ENCODE measurements around the gene PAN3. TPM values are rescaled to one million over a fixed set of nuclear protein-coding genes. Genes with fewer than 3 reads are reported as not detected.
"Not testable (repeated sequence)": the region's sequence is repeated elsewhere in the genome, so short reads cannot be mapped to it uniquely, and the experiment has no call there.

Gene PAN3
- total RNA-seq, 1 experiment from 2014 or later: 14.1 TPM

GRCh38 chr13:28131646-28132045, 6.7 kb upstream of the PAN3 start:
- no peak for DNase-seq (ENCODE audit: low read depth)

GRCh38 chr13:28136916-28137315, 1.4 kb upstream of the PAN3 start:
- DNase-seq (ENCODE audit: low read depth): no peak

GRCh38 chr13:28137596-28137995, 749 bp upstream of the PAN3 start:
- DNase-seq (ENCODE audit: low read depth): no peak

- peak; percentile 80 for DNase-seq (ENCODE audit: low read depth)
Measured at GRCh38 chr13:28138756-28139470, 568 bp downstream of the PAN3 start.

- DNase-seq (ENCODE audit: low read depth): peak; percentile 4
Measured at GRCh38 chr13:28140433-28141125, 2.2 kb downstream of the PAN3 start.

- not testable (repeated sequence) for DNase-seq (ENCODE audit: low read depth)
Measured at GRCh38 chr13:28141542-28141941, 3.2 kb downstream of the PAN3 start.

- DNase-seq (ENCODE audit: low read depth): no peak
Measured at GRCh38 chr13:28145049-28145448, 6.7 kb downstream of the PAN3 start.

GRCh38 chr13:28147495-28147894, 9.2 kb downstream of the PAN3 start:
- DNase-seq (ENCODE audit: low read depth): no peak

GRCh38 chr13:28159057-28159456, 20.7 kb downstream of the PAN3 start:
- no peak for DNase-seq (ENCODE audit: low read depth)

- DNase-seq (ENCODE audit: low read depth): peak; percentile 29
Measured at GRCh38 chr13:28161370-28161769, 23.0 kb downstream of the PAN3 start.

- no peak for DNase-seq (ENCODE audit: low read depth)
Measured at GRCh38 chr13:28163587-28163986, 25.2 kb downstream of the PAN3 start.

GRCh38 chr13:28166257-28166656, 27.9 kb downstream of the PAN3 start:
- DNase-seq (ENCODE audit: low read depth): no peak

- no peak for DNase-seq (ENCODE audit: low read depth)
Measured at GRCh38 chr13:28171266-28171665, 32.9 kb downstream of the PAN3 start.

GRCh38 chr13:28172947-28173346, 34.6 kb downstream of the PAN3 start:
- no peak for DNase-seq (ENCODE audit: low read depth)

GRCh38 chr13:28173793-28174192, 35.4 kb downstream of the PAN3 start:
- no peak for DNase-seq (ENCODE audit: low read depth)

GRCh38 chr13:28177327-28177726, 39.0 kb downstream of the PAN3 start:
- DNase-seq (ENCODE audit: low read depth): no peak

- no peak for DNase-seq (ENCODE audit: low read depth)
Measured at GRCh38 chr13:28177877-28178276, 39.5 kb downstream of the PAN3 start.

- DNase-seq (ENCODE audit: low read depth): no peak
Measured at GRCh38 chr13:28179974-28180373, 41.6 kb downstream of the PAN3 start.

GRCh38 chr13:28181413-28181812, 43.1 kb downstream of the PAN3 start:
- DNase-seq (ENCODE audit: low read depth): peak; percentile 90

- no peak for DNase-seq (ENCODE audit: low read depth)
Measured at GRCh38 chr13:28185256-28185655, 46.9 kb downstream of the PAN3 start.

- DNase-seq (ENCODE audit: low read depth): no peak
Measured at GRCh38 chr13:28199089-28199488, 60.7 kb downstream of the PAN3 start.

GRCh38 chr13:28204043-28204442, 65.7 kb downstream of the PAN3 start:
- DNase-seq (ENCODE audit: low read depth): no peak
